Fibroblast of skin of scalp (primary cell): ENCODE results near the gene SF1.

Experiments
- DNase-seq: peaks from one replicate; pipeline ENCODE4 v3.0.0-alpha.2; 2013

SF1 gene

DNA sequence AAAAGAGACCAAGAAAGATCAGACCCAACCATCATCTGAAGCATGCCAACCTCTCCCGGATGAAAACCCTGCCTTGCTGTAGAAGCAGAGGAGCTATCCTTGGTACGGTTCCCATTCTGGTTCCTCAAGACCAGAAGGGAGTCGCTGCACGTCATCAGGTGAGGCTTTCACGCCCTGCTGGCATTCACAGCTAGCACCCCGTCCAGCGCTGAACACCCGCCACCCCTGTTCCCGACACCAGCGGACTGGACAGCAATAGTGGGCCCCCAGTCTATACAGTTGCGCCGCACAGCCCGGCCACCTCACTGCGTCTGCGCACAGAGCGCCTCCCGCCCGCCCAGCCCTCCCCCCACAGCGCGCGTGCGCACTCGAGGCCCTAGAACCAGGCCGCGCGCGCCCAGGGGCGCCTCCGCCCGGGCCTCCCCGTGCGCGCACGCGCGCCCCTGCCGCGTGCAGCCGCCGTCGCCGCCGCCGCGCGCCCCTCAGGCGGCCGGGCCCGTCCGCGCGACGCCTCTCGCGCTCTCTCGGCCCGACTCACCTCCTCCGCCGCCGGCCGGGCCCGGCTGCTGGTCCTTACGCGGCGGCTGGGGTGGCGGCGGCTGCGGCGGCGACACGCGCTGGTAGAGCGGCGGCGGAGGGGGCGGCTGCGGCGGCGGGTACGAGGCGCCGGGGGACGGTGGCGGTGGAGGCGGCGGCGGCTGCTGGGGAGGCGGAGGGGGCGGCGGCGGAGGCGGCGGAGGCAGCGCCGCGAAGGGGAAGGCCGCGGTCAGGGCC, 706 bp downstream of the SF1 start:
- DNase-seq, result peak; percentile 87

DNA sequence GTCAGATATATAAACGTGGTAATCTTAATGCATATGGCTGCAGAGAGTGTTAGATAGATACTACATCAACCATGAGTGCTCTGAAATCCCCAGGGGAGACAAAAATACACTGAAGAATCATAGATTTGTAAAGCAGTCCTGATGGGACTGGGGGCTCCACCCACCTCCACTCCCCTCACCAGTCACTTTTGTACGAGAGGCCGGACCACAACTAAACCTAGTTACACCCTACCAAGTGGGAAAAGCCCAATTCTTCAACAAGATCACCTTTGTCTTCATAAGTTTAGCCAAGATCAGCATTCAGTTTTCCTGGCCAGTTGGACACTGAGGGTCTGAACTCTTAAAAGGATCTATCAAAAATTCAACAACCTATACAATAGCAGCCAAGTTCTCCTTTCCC, 1.5 kb downstream of the SF1 start:
- DNase-seq, result no peak

DNA sequence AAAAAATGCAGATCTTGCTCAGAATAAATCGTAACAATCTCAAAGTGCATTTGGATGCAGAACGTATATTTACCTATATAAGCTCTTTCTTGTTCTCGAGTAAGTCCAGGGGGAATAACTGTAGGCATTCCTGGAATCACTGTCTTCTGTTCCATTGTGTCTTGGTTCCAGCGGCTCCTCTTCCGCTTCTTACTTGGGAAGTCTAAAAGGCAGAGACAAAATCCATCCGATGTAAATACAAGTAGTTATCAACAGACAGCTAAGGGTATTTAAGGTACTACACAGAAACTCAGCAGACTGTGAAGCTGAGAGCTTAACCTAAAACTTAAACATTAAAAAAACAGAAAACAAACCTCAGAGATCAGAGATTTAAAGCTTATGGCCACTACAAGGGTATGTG, 1.9 kb downstream of the SF1 start:
- DNase-seq, result no peak

GRCh38 chr11:64774144-64774543, 4.2 kb downstream of the SF1 start:
- DNase-seq, result no peak

GRCh38 chr11:64772303-64773018, 5.9 kb downstream of the SF1 start:
- DNase-seq, result no peak

DNA sequence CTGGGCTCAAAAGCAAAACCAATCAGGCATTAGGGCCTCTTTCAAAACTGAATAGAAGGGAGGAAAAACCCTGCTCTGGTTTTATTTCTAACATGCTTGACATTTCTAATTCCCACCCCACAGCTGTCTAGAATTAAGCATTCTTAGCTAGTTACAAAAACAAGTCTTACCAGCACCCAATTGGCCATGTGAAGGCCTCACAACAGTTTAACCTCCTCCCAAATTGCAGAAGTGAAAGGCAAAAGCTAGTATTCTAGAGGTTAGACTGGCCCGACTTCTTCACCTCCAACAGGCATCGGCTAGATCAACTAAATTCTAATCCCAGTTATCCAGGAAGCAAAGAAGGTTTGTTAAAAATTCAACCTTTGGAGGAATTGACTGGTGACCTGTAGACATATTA, 6.5 kb downstream of the SF1 start:
- no peak for DNase-seq

DNA sequence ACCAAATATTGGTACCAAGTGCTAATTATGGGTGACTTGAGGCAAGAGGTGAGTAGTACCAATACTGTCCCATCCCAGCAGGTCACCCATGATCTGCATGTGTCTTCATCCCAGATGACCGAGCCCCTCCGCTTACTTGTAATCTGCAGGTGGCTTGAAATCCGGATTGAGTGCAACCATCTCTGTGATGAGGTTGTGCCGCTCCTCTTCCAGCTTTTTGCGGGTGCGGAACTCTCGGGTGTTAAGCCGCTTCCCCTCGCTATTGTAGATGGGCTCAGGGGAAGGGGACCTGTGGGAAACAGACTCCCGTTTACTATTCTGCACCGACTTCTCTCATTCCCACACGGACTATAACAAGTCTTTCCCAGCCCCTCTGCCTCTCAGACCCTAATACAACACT, 8.2 kb downstream of the SF1 start:
- no peak for DNase-seq

DNA sequence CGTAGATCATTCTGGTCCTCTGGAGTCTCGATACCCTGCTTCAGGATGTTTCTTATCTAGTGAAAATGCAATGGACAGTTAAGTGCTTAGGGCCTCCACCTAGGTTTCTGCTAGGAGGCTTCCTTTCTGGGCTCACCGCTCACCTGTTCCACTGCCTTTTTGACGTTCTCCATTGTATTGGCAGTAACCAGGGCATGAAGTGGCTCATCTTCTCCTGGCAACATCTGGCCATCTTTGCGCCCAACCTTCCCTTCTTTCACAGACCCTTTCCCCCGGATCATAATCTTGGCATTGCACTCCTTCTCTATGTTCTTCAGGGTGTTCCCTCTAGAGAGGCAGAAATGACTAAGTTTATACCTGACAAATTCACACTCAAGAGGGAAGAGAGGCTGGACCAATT, 9.1 kb downstream of the SF1 start:
- no peak for DNase-seq

DNA sequence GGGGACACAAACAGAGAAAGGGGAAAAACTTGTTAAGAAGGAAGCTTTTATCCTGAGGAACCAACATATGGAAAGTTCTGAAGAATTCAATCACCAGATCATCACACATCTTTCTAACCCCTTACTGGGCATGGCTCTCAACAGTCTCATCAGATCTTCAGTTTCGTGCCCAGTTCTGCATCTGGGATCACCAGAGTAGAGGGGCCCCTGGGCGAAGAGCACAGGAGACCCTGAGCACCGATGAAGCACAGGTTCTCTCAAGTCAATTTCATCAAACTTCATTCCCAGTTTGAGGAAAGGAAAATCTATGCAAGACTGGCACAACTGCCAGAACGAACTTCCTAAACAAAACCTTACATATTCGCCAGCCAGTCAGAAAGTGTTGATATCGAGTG, 10.0 kb downstream of the SF1 start:
- no peak for DNase-seq

GRCh38 chr11:64767344-64768299, 10.7 kb downstream of the SF1 start:
- DNase-seq, result peak; percentile 73

DNA sequence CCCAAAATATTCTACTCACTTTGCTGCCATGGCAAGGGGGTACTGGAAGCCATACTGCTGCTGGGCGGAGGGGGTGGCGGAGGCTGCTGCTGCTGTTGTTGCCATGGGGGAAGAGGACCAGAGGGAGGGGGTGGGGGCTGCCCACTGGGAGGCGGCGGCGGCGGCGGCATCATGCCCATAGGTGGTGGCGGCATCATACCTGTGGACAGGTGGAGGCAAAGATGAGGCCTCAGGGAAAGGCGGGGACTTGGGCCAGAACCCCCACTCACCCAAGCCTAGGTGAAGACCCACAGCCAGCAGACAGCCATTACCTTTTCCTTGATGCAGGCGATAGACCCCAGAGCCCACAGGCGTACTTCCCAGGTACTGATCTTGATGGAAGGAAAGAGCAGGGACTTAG, 11.5 kb downstream of the SF1 start:
- no peak for DNase-seq

DNA sequence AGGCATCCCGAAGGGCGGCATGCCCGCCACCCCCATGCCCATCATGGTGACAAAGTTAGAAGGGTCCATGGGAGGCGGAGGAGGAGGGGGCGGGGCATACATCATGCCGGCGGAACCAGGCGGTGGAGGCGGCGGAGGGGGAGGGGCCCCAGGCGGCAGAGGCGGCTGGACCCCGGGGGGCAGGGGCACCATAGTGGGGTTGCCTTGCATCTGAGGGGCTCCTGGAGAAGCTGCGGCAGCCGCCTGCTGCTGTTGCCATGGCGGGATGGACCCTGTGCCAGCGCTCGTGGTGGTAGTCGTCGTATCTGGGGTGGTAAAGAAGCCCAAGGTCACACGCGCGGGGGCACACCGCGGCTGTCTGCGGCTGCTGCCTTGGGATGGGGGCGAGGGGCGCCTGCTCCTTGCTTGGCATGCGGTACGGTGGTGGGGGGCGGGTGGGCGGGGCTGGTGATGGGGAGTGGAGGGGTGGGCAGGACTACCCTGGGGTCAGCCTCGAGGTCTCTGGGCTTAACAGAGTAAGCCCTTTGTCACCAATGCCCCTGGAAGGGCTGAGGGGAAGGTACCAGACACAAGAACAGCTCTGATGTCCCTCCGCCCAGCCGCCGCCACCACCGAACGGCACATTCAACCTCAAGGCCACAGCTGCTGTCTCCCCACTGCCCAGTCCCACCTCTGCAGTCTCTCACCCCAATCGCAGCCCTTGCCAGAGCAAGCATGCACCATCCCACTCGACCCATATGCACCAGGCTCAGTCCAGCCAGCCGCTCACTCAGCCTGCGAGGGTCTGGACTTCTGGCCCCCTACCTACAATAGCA, 12.3 kb downstream of the SF1 start:
- no peak for DNase-seq

GRCh38 chr11:64765291-64765850, 13.0 kb downstream of the SF1 start:
- DNase-seq, result no peak

DNA sequence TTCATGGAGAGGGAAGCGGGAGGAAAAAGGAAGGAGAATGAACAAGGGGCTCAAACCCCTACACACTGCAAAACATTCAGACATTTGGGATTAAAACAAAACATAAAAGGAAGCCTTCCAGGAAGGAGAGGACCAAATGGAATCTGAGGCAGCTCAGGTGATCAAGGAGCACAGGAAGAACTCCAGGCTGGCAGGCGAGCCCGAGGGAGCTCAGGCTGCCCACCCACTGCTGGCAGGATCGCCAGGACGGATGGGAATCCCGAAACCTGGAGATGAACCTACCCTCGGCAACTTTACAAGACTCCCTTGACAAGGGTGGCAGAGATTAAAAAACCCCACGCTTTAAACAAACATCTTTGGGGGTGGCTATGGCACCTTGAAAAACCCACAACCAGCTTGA, 13.6 kb downstream of the SF1 start:
- no peak for DNase-seq

DNA sequence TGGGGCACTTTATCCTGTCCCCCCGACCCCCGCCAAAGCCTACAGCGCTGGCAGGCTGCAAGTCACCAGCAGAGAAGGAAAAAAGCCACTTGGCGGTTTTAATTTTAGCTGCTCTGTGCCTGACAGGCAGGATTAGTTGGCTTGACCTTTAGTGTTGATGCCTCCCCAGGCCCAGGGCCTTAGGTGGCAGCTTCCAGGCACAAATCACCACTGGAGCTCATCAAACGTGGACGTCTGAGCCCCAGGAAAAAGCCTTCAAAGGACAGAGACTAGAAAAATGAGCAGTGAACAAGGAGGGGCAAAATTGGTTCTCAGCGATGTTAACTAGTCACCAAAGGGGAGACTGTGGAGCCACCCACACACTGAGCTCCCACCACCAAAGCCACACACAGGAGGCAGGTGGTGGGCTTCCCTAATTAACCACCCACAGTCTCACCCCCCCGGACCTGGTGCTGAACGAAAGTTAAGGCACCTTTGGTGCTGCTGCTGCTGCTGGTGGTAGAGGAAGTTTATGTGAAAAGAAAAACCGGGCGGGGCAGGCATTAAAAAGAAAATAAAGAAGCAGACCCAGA, 14.2 kb downstream of the SF1 start:
- no peak for DNase-seq

DNA sequence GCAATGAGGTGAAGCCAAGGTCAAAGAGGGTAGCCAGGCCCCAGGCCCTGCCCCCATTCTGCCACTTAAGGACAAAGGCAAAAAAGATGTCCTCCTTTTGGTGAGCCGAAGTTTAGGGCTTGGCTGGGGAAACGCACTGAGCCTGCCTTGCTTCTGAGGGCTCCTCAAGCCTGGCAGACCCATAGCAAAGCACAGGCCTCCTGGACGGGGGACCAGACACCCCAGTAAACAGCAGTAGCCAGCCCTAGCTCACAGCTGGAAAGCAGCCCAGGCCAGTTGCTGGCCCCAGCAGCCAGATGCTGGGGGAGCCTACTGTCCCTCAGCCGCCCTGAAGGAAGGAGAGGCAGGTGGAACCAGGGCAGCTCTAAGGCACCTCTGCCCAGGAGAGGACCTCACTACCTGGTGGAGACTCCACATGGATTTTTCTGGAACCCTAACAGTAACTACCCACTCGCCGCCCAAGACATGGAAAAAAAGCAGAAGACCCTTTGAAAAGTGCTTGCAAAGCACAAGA, 14.8 kb downstream of the SF1 start:
- no peak for DNase-seq

DNA sequence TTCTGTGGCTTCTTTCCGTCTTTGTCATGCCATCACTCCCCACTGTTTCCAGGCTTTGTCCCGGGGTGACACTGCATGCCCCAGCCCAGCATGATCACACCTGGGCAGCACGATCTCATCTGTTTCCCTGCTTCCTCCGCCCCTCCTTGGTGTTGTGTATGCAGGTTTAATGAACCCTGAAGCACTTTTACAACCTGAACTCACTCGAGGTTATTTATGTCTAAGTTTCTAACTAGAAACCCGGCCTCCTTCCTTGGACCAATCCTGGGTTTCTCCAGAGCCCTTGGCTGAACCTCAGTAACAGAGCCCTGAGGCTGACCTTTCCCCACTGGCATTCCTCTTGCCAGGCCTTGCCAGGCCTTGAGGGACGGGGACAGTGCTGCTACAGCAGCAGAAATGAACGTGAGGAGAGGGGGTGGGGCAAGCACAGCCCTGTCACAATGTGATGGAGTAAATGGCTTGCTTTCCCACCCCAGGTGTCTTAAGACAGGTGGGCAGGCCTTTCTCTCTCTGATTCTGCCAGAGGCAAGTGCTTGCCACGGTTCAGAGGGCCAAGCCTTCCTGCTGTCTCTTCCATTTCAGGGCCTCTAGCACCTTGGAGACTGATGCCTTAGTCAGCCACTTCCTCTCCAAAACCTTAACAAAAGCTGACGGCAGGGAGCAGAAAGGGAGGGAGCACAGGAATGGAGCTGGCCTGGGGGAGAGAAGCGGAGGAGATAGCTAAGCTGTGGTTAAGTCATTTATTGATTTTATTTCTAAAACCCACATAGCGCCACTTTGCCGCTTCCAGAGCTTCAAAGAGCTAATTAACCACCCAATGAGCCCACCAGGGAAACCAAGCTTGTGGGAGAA, 15.4 kb downstream of the SF1 start:
- peak; percentile 54 for DNase-seq

DNA sequence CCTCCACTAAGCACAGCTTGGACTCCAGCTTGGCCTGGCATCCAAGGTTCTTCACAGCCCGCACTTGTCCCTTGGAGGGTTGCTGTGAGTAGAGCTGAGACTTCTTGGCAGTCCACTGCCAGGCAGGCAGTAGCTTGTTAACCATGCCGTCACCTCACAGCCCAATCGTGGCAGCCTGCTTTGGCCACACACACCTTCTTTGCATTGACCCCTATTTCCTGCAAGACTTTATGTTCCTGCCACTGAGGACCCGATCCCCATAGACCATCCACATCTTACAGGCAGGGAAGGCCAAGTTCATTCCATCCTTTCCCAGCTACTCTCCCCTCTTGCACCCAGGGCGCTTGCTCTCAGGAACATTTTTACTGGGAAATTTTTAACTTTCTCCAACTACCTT, 16.1 kb downstream of the SF1 start:
- no peak for DNase-seq

DNA sequence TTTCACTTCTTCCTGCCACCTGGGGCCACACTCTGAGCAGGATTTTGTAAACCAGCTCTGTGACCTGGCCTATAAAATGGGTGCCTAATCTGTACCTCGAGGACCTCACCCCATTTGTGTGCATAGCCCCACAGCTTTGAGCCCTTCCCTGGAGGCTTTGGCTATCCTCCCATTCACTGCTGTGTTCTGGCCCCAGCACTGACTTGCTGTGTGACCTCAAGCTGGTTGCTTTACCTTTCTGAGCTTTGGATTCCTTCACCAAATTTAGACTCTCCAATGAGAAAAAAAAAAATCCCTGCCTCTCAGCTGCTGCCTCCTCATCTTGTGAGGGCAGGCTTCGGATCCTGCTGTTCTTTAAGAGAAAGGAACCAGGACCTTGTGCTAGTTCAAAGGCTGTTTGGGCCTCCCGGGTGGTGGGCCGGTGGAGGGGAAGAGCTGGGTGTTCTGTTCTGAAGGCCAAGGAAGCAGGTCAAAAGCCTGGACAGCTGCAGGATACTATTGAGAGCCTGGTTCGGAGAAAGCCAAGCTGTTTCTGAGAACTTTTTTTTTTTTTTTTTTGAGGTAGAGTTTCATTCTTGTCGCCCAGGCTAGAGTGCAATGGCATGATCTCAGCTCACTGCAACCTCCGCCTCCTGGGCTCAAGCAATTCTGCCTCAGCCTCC, 17.5 kb downstream of the SF1 start:
- no peak for DNase-seq
